DND-41 (cell line): ENCODE results near the gene CHEK1.

Experiments used
- CTCF ChIP-seq: IDR thresholded peaks from 2 replicates; pipeline ENCODE4 v1.5.1; 2012; ENCODE audit warnings: borderline replicate concordance, low read length, moderate library complexity, mild to moderate bottlenecking; ENCODE audit not compliant: poor library complexity, severe bottlenecking; ENCODE audit errors: extremely low read depth
- EZH2 ChIP-seq: IDR thresholded peaks from 3 replicates; pipeline ENCODE4 v1.6.1; 2012; ENCODE audit warnings: borderline replicate concordance, low read depth, mild to moderate bottlenecking, moderate library complexity, low read length, inconsistent platforms; ENCODE audit not compliant: severe bottlenecking

GRCh38 chr11:125583496-125583895 lies 41.5 kb upstream of the CHEK1 start:
- TF ChIP-seq CTCF = no peak
- TF ChIP-seq EZH2 = no peak
